GM18909 (cell line): ENCODE data around the gene THRB.
"Not testable (repeated sequence)": the region's sequence is repeated elsewhere in the genome, so short reads cannot be mapped to it uniquely, and the experiment has no call there.

Source experiments
- ATAC-seq: cut with Tn5 transposase; IDR thresholded peaks from one replicate; pipeline ENCODE4 v1.9.1; 2021; ENCODE audit warnings: mild to moderate bottlenecking; ENCODE audit not compliant: unreplicated experiment, poor library complexity

The THRB gene

GRCh38 chr3:24137958-24138875, 356.4 kb downstream of the THRB start:
- ATAC-seq = no peak

DNA sequence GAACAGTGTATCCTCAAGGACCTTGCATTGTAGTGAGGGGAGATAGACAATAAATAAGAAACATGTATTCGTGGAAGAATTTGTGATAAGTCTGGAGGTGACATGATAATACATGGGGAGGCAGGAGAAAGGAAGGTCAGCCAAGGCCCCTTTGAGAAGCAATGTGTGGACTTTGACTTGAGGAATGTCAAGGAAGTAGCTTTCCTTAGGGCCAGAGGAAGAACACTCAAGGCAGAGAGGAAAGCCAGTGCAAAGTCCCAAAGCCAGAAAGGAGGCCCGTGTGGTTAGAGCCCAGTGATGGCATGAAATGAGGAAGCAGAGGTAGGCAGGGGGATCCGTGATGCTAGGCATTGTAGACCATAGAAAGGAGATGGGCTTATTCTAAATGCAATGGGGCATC, 357.3 kb downstream of the THRB start:
- ATAC-seq = no peak

- no peak for ATAC-seq
Observed at GRCh38 chr3:24136624-24137310, 357.9 kb downstream of the THRB start.

- ATAC-seq = no peak
Observed at GRCh38 chr3:24135280-24135679, 359.4 kb downstream of the THRB start.

- ATAC-seq = no peak
Observed at GRCh38 chr3:24133942-24134341, 360.7 kb downstream of the THRB start.

DNA sequence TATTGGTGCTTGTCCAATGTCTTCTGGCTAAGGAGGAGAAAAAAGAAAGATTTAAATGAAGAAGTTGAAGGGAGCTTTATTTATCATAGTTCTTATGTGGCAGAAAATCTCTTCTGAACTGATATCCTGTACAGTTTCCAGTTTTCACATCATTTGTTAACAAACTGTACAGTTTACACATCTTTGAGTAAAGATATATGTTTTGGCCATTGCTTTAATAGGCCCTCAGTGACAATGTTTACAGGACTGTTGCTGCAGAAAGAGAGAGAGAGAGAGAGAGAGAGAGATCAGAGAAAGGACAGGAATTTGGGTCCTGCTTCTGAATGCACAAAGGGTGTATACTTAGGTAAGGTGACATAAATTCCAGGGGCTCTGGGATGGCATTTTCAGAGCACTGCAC, 361.2 kb downstream of the THRB start:
- ATAC-seq = no peak

DNA sequence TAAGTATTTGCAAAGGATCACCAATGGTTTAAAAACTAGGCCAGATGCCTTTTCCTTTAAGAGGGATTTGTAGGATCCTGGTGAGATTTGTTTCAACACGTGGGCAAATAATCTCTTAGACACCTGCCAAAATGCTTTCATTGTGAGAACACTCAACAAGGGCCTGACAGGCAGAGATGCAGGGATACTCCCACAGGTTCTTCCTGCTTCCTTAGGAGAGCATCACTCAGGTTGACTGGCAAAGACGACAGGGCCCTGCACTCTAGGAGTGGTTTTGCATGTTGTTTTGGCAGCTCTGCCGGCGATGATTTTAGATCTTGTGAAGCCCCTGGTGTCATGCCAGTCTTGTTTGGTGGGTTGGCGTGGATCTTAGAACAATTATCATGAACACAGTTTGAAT, 365.1 kb downstream of the THRB start:
- ATAC-seq = no peak

- ATAC-seq = no peak
Observed at GRCh38 chr3:24128199-24129005, 366.2 kb downstream of the THRB start.

GRCh38 chr3:24123596-24123995, 371.1 kb downstream of the THRB start:
- ATAC-seq = no peak

- ATAC-seq = no peak
Observed at GRCh38 chr3:24120434-24120833, 374.2 kb downstream of the THRB start.

DNA sequence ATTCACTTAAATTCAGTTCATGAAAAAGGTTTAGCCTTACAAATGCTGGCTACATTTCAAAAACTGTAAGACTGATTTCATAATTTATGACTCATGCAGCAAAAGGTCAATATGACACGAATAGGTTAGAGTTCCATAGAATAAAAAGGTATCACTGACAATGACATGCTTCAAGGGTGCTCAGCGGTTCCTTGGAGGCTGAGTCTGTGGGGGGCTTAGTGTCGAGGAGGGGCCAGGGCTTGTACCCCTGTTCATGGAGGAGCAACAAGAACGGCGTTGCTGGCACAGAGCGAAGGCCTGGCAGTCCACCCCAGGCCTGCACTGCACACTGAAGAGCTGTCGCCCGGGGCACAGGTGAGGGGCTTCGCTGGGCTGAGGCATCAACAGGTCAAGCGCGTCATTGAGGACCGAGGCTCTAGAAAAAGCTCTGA, 375.3 kb downstream of the THRB start:
- no peak for ATAC-seq

- no peak for ATAC-seq
Observed at GRCh38 chr3:24117508-24117907, 377.1 kb downstream of the THRB start.

DNA sequence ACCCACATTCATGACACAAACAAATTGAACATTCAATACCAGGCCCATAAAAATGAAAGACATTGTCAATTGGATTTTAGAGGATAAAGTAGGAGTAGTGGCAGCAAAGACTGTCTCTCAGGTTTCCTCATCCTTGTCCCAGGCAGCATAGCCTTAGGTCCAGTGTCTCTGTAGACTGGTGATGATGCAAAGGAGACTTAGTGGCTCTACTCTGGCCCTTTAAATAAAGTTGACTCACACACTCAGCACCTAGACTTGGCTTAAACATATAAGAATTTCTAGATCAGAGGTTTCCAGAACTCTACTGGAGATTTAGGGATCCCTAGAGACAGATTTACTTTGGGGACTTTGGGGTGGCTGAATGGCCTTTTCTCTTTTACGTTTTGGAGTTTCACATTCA, 382.9 kb downstream of the THRB start:
- no peak for ATAC-seq

GRCh38 chr3:24110051-24110450, 384.6 kb downstream of the THRB start:
- ATAC-seq = no peak

DNA sequence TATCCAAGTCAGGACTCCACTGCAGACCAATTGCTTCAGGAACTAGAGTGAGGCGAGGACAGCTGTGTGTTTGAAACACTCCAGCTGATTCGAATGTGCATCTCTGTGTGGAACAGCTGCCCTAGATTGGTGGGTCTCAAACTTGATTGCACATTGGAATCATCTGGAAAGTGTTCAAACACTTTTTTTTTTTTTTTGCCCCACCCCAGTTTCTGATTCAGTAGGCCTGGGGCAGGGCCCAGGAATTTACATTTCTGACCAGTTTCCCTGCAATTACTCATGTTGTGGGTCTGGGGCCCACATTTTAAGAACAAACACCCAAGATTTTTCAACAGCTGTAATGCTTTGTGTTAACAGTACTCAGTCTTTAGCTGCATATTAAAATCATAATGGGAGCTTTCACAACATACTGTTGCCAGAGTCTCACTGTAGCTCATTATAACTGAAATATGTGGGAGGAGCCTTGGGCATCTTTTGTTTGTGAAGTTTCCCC, 392.9 kb downstream of the THRB start:
- ATAC-seq = no peak

GRCh38 chr3:24100696-24101402, 393.8 kb downstream of the THRB start:
- ATAC-seq = no peak

DNA sequence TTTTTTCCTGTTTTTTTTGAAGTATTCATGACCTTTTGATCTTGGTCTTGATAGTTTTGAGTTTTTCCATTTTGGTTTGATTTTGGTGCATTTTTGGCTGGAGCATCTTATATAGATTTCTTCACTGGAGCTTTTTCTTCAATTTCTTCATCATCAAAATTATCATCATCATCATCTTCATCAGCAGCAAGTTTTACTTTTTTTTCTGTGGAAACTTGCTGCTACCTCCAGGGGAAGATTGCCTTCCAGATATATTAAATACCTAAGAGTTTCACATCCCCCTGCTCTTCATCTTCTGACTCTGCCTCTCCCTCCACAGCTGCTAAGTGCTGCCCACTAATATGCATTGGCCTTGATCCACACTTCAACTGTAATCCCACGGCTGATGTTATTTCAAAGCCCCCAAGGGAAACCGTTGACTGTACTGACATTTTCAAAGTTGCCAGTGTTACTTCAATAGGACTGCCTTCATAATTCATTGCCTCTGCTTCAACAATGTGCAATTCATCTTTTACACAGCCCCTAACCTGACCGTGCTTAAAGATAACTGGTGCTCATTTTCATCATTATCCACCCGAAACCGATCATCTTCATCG, 397.9 kb downstream of the THRB start:
- no peak for ATAC-seq

- no peak for ATAC-seq
Observed at GRCh38 chr3:24096271-24096670, 398.4 kb downstream of the THRB start.

- not testable (repeated sequence) for ATAC-seq
Observed at GRCh38 chr3:24094818-24095217, 399.8 kb downstream of the THRB start.

GRCh38 chr3:24088782-24089181, 405.9 kb downstream of the THRB start:
- ATAC-seq = peak; percentile 83
